GM12878 (cell line): Measurements from ENCODE around the gene LGI1. TPM values are rescaled to one million over a fixed set of nuclear protein-coding genes. Genes with fewer than 3 reads are reported as not detected.

Experiments used
- ATAC-seq: fragments of 200-7000 bp; cut with Tn5 transposase; 3 replicates; pipeline ENCODE4 v1.9.1; 2020; ENCODE audit warnings: mild to moderate bottlenecking, moderate library complexity
- BruUV-seq: library from RNA; stranded (reverse); fragments of 400-500 nt; replicated peaks from 2 replicates; lab custom pipeline; 2021; lab: Mats Ljungman, UMichigan
- CTCF ChIA-PET: fragments of 300-600 bp; sonication (Branson Sonifier 250); formaldehyde crosslinking; extraction: SDS; loops from one replicate; lab custom pipeline; 2021; ENCODE audit warnings: inconsistent platforms; lab: Yijun Ruan, JAX
- POLR2A ChIA-PET: fragments of 350-600 bp; formaldehyde crosslinking; extraction: SDS; loops from one replicate; lab custom pipeline; 2021; ENCODE audit warnings: inconsistent platforms; lab: Charles Lee
- RAD21 ChIA-PET: fragments of 300-600 bp; sonication (Branson Sonifier 250); formaldehyde crosslinking; loops from one replicate; lab custom pipeline; 2023; ENCODE audit warnings: antibody characterized with exemption; ENCODE audit not compliant: unreplicated experiment; lab: Charles Lee
- SMC1A ChIA-PET: fragments of 300-600 bp; sonication (Branson Sonifier 250); formaldehyde crosslinking; loops from one replicate; lab custom pipeline; 2023; ENCODE audit not compliant: unreplicated experiment, uncharacterized antibody; lab: Charles Lee
- DNase-seq: peaks from one replicate; pipeline ENCODE4 v3.0.0-alpha.2; 2011; ENCODE audit warnings: low read depth, low spot score
- FAIRE-seq: peaks from 3 replicates; lab custom pipeline; 2011; peaks lifted over from hg19 to GRCh38; lab: Jason Lieb, UNC
- H2AFZ ChIP-seq: 2 replicates; pipeline ENCODE4 v1.6.0; 2011; ENCODE audit warnings: low read depth, low read length, control low read depth; ENCODE audit not compliant: control insufficient read depth
- H3K27ac ChIP-seq: 2 replicates; pipeline ENCODE4 v1.5.1; 2011; ENCODE audit warnings: control low read depth; ENCODE audit not compliant: control insufficient read depth, insufficient read depth
- H3K27me3 ChIP-seq, 2 experiments: replicated peaks in 1 of 2; 2 replicates each; pipeline versions ENCODE4 v1.6.0 to v1.6.1; 2011; ENCODE audit warnings: low read length in 1 of 2; ENCODE audit not compliant: control insufficient read depth in 2 of 2, insufficient read depth in 2 of 2
- H3K36me3 ChIP-seq, 2 experiments: 2 replicates each; pipeline ENCODE4 v1.5.1; 2011; ENCODE audit warnings: low read length in 1 of 2; ENCODE audit not compliant: control insufficient read depth in 2 of 2, insufficient read depth in 2 of 2
- H3K4me1 ChIP-seq: 2 replicates; pipeline ENCODE4 v1.6.1; 2011; ENCODE audit warnings: mild to moderate bottlenecking, low read length, moderate library complexity, mixed read lengths; ENCODE audit not compliant: control insufficient read depth, insufficient read depth
- H3K4me2 ChIP-seq: 2 replicates; pipeline ENCODE4 v1.6.0; 2011; ENCODE audit warnings: control low read depth; ENCODE audit not compliant: control insufficient read depth, insufficient read depth
- H3K4me3 ChIP-seq: fragments of 200-600 bp; sonication (generic); 2 replicates; pipeline ENCODE4 v1.5.1; 2016
- H3K79me2 ChIP-seq: 2 replicates; pipeline ENCODE4 v1.6.0; 2011; ENCODE audit warnings: low read length; ENCODE audit not compliant: control insufficient read depth, insufficient read depth
- H3K9ac ChIP-seq: 2 replicates; pipeline ENCODE4 v1.8.0; 2011; ENCODE audit warnings: low read length, control low read depth, mixed read lengths; ENCODE audit not compliant: control insufficient read depth, insufficient read depth
- H3K9me3 ChIP-seq: replicated peaks from 3 replicates; pipeline ENCODE4 v1.5.1; 2011; ENCODE audit warnings: mild to moderate bottlenecking, low read length; ENCODE audit not compliant: control insufficient read depth, insufficient read depth
- H4K20me1 ChIP-seq: 2 replicates; pipeline ENCODE4 v1.6.0; 2011; ENCODE audit not compliant: control insufficient read depth, insufficient read depth
- ASH2L ChIP-seq: fragments of 300-600, 200-600 bp; sonication (generic); IDR thresholded peaks from 2 replicates; pipeline ENCODE4 v1.6.1; 2017; ENCODE audit warnings: low read depth, mild to moderate bottlenecking, borderline replicate concordance
- BACH1 ChIP-seq: fragments of 450-650 bp; IDR thresholded peaks from 2 replicates; pipeline ENCODE4 v1.6.1; 2017; ENCODE audit warnings: mild to moderate bottlenecking, borderline replicate concordance
- IRF4 ChIP-seq: IDR thresholded peaks from 2 replicates; pipeline ENCODE4 v1.6.1; 2011; ENCODE audit warnings: low read depth, low read length
- JUNB ChIP-seq: IDR thresholded peaks from 2 replicates; pipeline ENCODE4 v1.6.1; 2016; ENCODE audit warnings: antibody characterized with exemption, mild to moderate bottlenecking
- KAT2A ChIP-seq: conservative IDR thresholded peaks from 2 replicates; pipeline ENCODE4 v1.6.1; 2011; ENCODE audit warnings: low read depth, low read length; ENCODE audit not compliant: control insufficient read depth
- MXI1 ChIP-seq: fragments of 150-350 bp; IDR thresholded peaks from 2 replicates; pipeline ENCODE4 v1.6.1; 2011; ENCODE audit warnings: low read depth, mild to moderate bottlenecking, inconsistent platforms, low read length, improper control_type of control experiment
- NFXL1 ChIP-seq: fragments of 450-650 bp; IDR thresholded peaks from 2 replicates; pipeline ENCODE4 v1.6.1; 2017; ENCODE audit warnings: antibody characterized with exemption, mild to moderate bottlenecking, borderline replicate concordance
- PKNOX1 ChIP-seq: fragments of 450-650 bp; IDR thresholded peaks from 2 replicates; pipeline ENCODE4 v1.6.1; 2016; ENCODE audit warnings: mild to moderate bottlenecking
- POU2F2 ChIP-seq: IDR thresholded peaks from 3 replicates; pipeline ENCODE4 v1.6.1; 2011; ENCODE audit warnings: low read depth, mild to moderate bottlenecking, low read length, borderline replicate concordance
- SIN3A ChIP-seq: IDR thresholded peaks from 2 replicates; pipeline ENCODE4 v1.6.1; 2012; ENCODE audit warnings: low read depth, low read length, improper control_type of control experiment
- SMC3 ChIP-seq: IDR thresholded peaks from 2 replicates; pipeline ENCODE4 v1.6.1; 2011; ENCODE audit warnings: low read length, improper control_type of control experiment, borderline replicate concordance
- TCF7 ChIP-seq: IDR thresholded peaks from 2 replicates; pipeline ENCODE4 v1.6.1; 2014; ENCODE audit warnings: antibody characterized with exemption, borderline replicate concordance
- USF1 ChIP-seq: IDR thresholded peaks from 2 replicates; pipeline ENCODE4 v1.6.1; 2011; ENCODE audit warnings: borderline replicate concordance, low read depth, mild to moderate bottlenecking, moderate library complexity, mixed read lengths, low read length; ENCODE audit not compliant: insufficient read depth; ENCODE audit errors: extremely low read length
- ZBED1 ChIP-seq: IDR thresholded peaks from 2 replicates; pipeline ENCODE4 v1.6.1; 2016; ENCODE audit warnings: borderline replicate concordance
- ZNF217 ChIP-seq: fragments of 450-650 bp; IDR thresholded peaks from 2 replicates; pipeline ENCODE4 v1.6.1; 2017; ENCODE audit warnings: antibody characterized with exemption, mild to moderate bottlenecking
- ZNF24 ChIP-seq: fragments of 450-650 bp; IDR thresholded peaks from 2 replicates; pipeline ENCODE4 v1.6.1; 2017; ENCODE audit warnings: antibody characterized with exemption, mild to moderate bottlenecking
- ZSCAN29 ChIP-seq: fragments of 450-650 bp; IDR thresholded peaks from 2 replicates; pipeline ENCODE4 v1.6.1; 2017; ENCODE audit warnings: mild to moderate bottlenecking, moderate library complexity
- WGBS: methylation state at CpG from one replicate; pipeline ENCODE4 v1.1.6; 2016; ENCODE audit warnings: low lambda C conversion rate; ENCODE audit not compliant: insufficient replicate concordance, insufficient coverage; ENCODE audit errors: missing lambda C conversion rate; 5-methylcytosine and 5-hydroxymethylcytosine counted together
- in situ Hi-C: fragments of 300-500 bp; cut with MboI; formaldehyde crosslinking; loops from 9 replicates; pipeline ENCODE4 v1.14.3; 2018; ENCODE audit warnings: mixed read lengths
- intact Hi-C: fragments of 100-400 bp; cut with micrococcal nuclease; formaldehyde crosslinking; loops from one replicate; pipeline ENCODE4 v1.14.2; 2022; ENCODE audit not compliant: unreplicated experiment
- polyA plus RNA-seq, 11 experiments: library from polyadenylated mRNA; depleted of rRNA in 4 of 11; unstranded in 6 of 11; stranded (reverse) in 5 of 11; fragments of >200 nt; fragmentation: Nextera tagmentation in 4 of 11; fragmentation: Illumina TruSeq in 1 of 11; extraction: Ambion mirVana in 4 of 11; extraction: Trizol in 1 of 11; gene quantifications; 1 replicate in 1 of 11; 2 replicates in 10 of 11; pipeline versions ENCODE4 v1.2.1 to v1.2.3, GENCODE V29; 2011 to 2016; ENCODE audit warnings: inconsistent platforms in 2 of 11, missing spikeins in 2 of 11, low read depth in 1 of 11
- total RNA-seq, 4 experiments: library from RNA; depleted of rRNA in 3 of 4; stranded (reverse); fragments of >200 nt in 3 of 4; fragmentation: Illumina TruSeq in 1 of 4; extraction: Trizol in 1 of 4; gene quantifications; 2 replicates each; pipeline versions ENCODE4 v1.2.1 to v1.2.3, GENCODE V29; 2013 to 2021

LGI1 gene
- total and polyA plus RNA-seq, 10 of the 15 experiments (the other 5 are each of a cell fraction or from before 2014, with no cell fraction given): not detected

GRCh38 chr10:93753621-93754250 lies 4.0 kb upstream of the LGI1 start:
- H3K9me3 ChIP-seq: no peaks in the 10 kb centered on the region; the same call in 2 of the 3 replicates
- no peak overlapping the region for H3K4me3 ChIP-seq
- CTCF ChIA-PET: interaction anchor here (0.9 to 1.3 kb wide), 4 partner anchors 14 to 62 kb away, joined by 3 read pairs; partner anchors contain the start of gene FRA10AC1
- RAD21 ChIA-PET: no interaction called here
- H4K20me1 ChIP-seq: no peaks in the 10 kb centered on the region
- no peak overlapping the region for H2AFZ ChIP-seq
- no peaks in the 10 kb centered on the region for H3K79me2 ChIP-seq
- TF ChIP-seq IRF4 (no peak), ZNF217 (no peak), SMC3 (no peak), MXI1 (no peak), POU2F2 (no peak), ZSCAN29 (no peak), ZNF24 (no peak), SIN3A (no peak)
- TF ChIP-seq, all 136 proteins: peak for 0
- in situ Hi-C loops: no loop called here
- DNase-seq: no peak
- FAIRE-seq: no peak
- no peaks in the 10 kb centered on the region for H3K36me3 ChIP-seq
- no peak overlapping the region for H3K9ac ChIP-seq
- WGBS: 33% methylated on average over 3 of the region's 3 CpGs
- SMC1A ChIA-PET: interaction anchor here (1.0 kb wide), 1 partner anchor 11 kb away, joined by 3 read pairs; no protein-coding TSS in a partner anchor
- ATAC-seq: no peak
- intact Hi-C loops: no loop called here
- no peak overlapping the region for H3K4me2 ChIP-seq
- peaks cover 0 to 3% of the 10 kb centered on the region in 2 experiments; a peak in 2 of 4 replicates for H3K27me3 ChIP-seq
- H3K27ac ChIP-seq: no peak overlapping the region
- no TSS peak for BruUV-seq
- POLR2A ChIA-PET: no interaction called here
- H3K4me1 ChIP-seq: no peaks in the 10 kb centered on the region

- Histone ChIP-seq H3K27ac (no peak overlapping the region), H3K79me2 (no peaks in the 10 kb centered on the region), H3K27me3 (peaks cover 0 to 8% of the 10 kb centered on the region in 2 experiments; a peak in 2 of 4 replicates), H3K36me3 (no peaks in the 10 kb centered on the region), H4K20me1 (no peaks in the 10 kb centered on the region), H3K4me2 (no peak overlapping the region), H3K9me3 (no peaks in the 10 kb centered on the region; the same call in 2 of the 3 replicates), H3K4me3 (no peak overlapping the region), H3K9ac (no peak overlapping the region), H2AFZ (no peak overlapping the region), H3K4me1 (no peaks in the 10 kb centered on the region)
- ChIA-PET SMC1A (interaction anchor here (0.8 kb wide), 1 partner anchor 338 kb away, joined by 3 read pairs; no protein-coding TSS in a partner anchor), POLR2A (no interaction called here), RAD21 (no interaction called here), CTCF (interaction anchor here (1.0 kb wide), 1 partner anchor 15 kb away, joined by 3 read pairs; no protein-coding TSS in a partner anchor)
- DNase-seq (no peak), ATAC-seq (no peak), FAIRE-seq (no peak)
- intact Hi-C loops: loop anchor here (5.0 kb wide), 1 partner anchor 52 kb away; the partner anchor contains the start of gene FRA10AC1
- WGBS: 6% methylated on average over 3 of the region's 3 CpGs
- BruUV-seq: no TSS peak
- in situ Hi-C loops: no loop called here
- TF ChIP-seq ASH2L: no peak
- TF ChIP-seq ZBED1: no peak
- no peak for TF ChIP-seq BACH1
- no peak for TF ChIP-seq SMC3
- no peak for TF ChIP-seq ZNF24
- no peak for TF ChIP-seq PKNOX1
- no peak for TF ChIP-seq JUNB
- TF ChIP-seq TCF7: no peak
- no peak for TF ChIP-seq USF1
- TF ChIP-seq KAT2A: no peak
- no peak for TF ChIP-seq NFXL1
Measured at GRCh38 chr10:93754761-93755160, 3.0 kb upstream of the LGI1 start.
